ENCODE measurements around the gene RSPH6A.

Gene RSPH6A

DNA sequence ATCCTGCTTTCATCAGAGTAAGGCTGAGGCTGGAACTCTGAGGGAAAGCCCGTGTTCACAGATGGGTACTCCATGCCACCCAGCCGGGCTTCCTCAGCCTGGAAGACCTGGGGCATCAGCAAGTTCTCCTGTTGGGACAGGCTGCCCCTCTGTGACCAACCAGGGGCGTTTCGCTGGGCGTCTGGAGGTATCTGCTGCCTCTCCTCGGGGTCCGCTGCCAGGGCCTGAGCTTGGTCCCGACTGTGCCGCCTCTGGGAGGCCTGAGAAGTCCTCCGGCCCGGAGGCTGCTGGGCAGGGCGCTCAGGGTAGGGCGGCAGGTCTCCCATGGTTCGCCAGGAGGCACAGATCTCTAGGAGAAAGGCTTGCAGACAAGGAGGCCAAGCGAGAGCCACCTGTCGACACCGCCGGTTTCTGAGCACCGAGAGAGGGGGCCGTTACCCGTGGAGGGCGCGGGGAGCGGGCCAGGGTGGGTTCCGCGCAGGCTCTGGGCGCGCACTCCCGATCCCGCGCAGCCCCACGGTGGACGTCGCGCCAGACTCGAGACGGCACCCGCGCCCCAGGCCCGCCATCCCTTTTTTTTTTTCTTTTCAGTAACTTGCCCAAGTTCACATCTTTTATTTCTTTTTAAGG lies at the start of gene RSPH6A:
Gene RSPH6A, minus strand, starts transcription at position 458 of the 630 bp plus-strand sequence. Its CDS starts 132 bp downstream, at position 326.
- DNase-seq = no peak

DNA sequence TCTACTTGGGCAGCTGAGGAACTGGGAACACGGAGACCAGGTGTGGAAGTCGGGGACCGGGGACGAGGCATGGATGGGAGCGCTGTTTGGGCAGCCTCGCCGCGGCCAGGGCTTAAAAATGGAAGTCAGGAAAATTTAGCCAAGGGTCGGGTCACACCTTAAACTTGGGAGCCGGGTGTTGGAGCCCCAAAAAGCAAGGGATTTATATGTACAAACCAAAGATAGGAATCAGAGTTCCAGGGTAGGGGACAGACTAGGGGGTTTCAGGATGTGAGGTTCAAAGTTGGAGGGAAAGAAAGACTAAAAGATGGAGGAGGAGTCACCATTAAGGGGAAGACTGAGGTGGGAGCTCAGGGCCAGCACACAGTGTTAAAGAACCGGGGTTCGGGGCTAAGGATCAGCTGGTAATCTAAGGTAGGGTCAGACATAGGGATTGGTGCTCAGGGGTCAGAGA lies 49.5 kb upstream of the RSPH6A start:
- no peak for DNase-seq

DNA sequence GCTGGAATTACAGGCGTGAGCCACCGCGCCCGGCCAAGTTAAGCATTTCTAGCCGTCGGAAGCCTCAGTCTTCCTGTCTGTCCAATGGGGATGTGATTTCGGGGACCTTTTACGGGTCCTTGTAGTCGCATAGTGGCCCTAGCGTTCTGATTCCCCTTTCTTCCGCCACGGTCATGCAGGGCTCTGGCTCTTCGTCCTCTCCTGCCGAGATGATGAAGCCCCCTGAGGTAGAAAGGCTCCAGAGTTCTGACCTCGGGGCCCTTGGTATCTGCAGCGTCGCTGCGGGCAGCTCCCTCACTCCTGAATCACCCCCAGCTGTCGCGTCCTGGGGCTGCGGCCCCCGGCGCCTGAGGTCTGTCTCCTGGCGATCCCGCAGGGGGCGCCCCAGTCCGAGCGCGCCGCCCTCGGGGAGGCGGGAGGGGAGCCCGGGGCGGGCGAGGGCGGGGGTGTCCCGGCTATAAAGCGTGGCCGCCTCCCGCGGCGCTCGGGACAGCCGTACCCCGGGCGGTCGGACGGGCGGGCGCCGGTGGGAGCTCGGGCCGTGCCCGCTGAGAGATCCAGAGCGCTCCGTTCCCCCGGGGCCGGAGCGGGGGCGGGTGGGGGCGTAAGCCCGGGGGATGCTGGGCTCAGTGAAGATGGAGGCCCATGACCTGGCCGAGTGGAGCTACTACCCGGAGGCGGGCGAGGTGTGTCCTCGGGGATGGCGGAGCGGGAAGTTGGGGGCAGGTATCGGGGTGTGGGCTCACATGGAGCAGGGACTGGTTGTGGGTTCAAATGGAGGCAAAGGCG lies 48.9 kb upstream of the RSPH6A start, which contains the start of gene FOXA3:
Gene FOXA3, plus strand, starts transcription at position 487 of the 789 bp plus-strand sequence. Its CDS starts 131 bp downstream, at position 618.
- DNase-seq = peak in 6 of 56 donors; percentile 4 to 59 (median 14)

DNA sequence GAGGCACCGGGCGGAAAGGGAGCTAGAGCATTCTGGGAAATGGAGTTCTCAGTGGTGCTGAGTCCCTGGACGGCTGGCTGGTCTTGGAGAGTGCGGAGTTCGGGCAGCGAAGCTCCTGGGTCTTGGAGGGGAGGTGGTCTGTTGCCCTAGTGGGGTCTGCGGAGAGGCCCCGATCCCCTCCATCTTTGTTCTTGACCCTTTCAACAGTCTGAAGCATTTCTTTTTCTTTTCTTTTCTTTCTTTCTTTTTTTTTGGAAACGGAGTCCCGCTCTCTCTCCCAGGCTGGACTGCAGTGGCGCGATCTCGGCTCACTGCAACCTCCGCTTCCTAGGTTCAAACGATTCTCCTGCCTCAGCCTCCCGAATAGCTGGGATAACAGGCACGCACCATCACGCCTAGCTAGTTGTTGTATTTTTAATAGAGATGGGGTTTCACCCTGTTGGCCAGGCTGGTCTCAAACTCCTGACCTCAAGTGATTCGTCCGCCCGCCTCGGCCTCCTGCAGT lies 48.3 kb upstream of the RSPH6A start:
- no peak for DNase-seq

DNA sequence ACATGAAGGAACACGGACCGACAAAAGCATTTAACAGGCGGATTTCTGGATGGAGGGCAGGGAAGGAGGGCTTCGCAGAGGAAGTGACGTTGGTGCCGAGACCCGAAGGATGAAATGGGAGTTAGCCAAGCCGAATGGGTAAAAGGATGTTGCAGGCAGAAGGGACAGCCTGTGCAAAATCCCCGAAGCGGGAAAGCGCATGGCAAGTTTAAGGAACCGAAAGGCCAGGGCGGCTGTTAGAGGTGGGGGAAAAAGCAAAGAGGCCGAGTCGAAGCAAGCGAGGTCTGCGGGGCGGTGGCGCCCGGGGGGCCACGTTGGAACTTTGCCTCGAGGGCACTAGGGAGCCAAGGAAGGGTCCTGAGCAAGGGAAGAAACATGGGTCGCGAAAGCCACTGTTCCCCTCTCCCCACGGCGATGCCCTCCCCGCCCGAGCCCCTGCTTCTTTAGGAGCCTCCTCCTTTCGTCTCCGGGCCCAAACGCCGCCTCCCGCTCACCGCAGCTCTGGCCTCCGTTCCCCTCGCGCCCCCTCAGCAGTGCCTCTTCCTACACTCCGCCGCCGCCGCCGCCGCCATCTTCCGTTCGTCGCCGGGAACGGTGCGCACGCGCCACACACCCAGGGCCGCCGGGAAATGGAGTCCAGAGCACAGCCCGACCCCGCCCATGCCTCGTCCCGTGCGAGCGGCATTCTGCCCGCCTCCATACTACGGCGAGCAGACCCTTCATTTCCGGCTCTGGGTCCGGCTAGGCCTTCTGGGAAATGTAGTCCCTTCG lies 47.6 kb upstream of the RSPH6A start, which contains the start of gene SYMPK:
Gene SYMPK, minus strand, starts transcription at position 584 of the 771 bp plus-strand sequence. CDS start 8,652 bp downstream, outside the sequence.
- peak; percentile 87 to 99 (median 97) for DNase-seq

DNA sequence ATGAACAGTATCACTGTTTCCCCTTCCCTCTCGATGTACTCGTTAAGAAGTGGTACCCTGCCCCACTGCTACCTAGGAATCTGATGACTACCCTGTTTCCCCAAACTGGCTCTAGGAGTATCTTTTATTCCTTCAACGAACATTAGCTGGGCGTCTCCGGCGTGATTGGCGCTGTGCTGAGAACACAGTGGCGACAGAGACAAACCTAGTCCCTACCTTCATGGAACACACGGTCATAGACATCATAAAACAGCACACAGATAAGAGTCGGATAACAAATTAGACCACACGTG lies 47.1 kb upstream of the RSPH6A start:
- peak in 2 of 56 donors; percentile 41 to 71 for DNase-seq

DNA sequence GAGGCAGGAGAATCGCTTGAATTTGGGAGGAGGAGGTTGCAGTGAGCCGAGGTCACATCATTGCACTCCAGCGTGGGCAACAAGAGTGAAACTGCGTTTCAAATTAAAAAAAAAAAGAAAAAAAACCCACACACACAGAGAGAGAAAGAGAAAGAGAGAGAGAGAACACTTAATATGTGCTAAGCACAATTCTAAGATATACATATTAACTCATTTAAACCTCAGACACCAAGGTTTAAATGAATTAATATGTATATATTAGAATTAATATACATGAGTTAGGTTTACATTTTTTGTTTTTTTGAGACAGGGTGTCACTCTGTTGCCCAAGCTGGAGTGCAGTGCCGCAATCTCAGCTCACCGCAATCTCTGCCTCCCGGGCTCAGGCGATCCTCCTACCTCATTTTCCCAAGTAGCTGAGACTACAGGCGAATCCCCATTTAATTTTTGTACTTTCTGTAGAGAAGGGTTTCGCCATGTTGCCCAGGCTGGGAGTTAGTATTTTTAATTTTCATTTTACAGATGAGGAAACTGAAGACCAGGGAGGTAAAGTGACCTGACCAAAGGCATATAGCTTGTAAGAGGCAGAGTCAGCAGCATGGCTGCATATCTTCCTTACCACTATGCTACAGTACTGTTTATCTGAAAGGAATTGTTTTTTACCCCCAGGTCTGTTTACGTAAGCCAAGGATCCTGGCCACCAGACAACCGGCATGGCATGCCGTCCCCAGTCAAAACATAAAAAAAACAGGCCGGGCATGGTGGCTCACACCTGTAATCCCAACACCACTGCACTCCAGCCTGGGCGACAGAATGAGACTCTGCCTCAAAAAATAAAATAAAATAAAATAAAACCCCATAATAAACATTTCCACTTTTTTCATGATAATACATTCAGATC lies 45.5 kb upstream of the RSPH6A start:
- DNase-seq = no peak

DNA sequence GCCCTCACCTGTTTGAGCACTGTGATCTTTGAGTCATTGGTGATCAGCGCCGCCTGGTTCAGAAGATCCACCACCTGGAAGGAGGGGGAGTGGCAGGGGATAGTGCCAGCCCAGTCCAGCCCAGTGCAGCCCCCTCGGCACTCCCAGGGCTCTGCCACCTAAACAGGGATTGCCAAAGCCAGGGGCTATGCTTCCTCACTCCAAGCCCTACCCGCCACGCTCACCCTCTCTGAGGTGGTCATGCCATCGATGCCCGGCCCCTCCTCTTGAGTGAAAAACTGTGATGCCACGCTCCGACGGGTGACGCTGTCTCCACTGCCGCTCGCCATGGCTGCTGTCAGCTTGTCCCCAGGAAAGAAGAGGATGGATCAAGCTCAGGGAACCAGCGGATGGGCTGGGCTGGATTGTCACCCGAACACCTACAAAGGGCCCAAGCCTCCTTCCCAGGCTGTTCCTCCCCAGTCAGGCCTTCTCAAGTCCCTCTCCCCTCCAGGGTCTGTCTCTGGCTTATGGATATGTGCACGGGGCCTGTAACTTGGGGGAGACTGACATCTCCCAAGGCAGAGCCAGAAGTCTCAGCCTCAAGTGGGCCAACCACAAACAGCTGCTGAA lies 39.2 kb upstream of the RSPH6A start:
- no peak for DNase-seq

DNA sequence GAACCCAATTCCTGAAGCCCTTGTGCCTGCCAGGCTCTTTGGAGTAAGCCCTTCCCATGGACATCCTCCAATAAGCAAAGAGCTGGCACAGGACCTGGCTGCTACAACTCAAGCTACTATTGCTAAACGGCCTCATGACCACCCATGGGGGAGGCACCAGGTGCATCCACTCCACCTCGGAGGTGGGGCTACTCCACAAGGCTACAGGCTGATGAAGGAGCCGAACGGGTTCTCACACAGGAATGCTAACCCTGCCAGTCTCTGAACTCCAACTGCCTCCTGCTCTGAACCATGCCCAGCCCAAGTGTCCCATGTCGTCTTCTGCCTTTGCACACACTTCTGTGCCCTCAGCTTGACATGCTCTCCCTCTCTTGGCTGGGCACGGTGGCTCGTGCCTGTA lies 37.9 kb upstream of the RSPH6A start:
- DNase-seq = no peak

DNA sequence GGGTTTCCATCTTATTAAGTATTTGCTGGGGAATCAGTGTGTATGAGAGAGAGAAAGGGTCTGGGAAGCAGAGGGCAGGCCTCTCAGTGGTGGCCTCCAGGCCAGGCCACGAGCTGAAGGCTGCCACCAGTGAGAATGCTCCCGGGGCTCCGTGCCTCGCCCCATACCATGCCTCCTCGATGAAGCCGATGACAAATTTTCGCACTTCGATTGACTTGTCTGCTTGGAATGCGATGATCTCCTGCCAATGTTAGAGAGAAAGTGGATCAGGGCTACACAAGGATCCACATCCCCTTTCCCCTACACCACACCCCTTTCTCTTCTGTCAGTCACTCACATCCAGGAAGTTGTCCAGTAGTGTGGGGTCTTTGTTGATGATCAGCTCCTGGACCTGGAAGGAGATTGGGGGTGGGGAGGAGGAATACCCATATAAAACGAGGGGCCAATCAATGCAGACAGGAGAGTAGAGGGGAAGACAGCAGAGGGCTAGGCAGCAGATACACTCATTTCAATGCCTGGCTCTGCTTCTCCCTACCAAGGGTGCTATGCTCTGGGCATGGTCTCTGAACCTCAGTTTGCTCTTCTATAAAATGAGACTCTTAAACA lies 37.1 kb upstream of the RSPH6A start:
- no peak for DNase-seq

DNA sequence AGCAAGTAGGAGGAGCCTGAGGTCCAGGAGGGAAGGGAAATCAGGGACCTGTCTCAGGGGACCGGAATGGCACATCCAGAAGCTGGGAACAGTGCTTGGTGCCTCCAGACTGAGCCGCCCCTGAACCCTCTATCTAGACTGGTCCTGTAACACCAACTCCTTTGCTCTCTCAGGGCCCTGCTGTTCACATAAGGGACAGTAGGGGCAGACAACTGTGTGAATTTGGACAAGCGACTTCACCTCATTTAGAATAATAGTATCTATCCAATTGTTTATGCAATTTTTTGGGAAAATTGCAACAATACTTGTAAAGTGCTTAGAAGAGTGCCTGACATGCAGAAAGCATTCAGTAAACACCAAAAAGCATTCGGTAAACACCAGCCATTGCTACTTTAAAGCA lies 33.8 kb upstream of the RSPH6A start:
- no peak for DNase-seq

DNA sequence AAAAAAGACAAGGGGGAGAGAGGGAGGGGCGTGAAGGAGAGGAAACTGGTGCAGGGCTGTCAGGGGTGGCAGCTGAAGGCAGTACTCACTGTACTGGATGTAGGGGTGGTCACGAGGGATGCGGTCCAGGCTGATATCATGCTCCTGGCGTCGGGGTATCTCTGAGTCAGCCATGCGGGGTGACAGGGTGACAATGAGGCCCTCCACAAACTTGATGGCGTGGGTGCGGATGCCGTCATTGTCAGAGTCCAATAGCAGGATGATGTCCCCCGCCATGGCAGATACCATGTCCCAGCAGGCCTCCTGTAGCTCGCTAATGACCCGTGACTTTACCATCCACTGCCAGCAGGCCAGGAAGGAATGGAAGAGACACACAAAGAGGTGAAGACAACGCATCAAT lies 32.6 kb upstream of the RSPH6A start:
- DNase-seq = no peak

DNA sequence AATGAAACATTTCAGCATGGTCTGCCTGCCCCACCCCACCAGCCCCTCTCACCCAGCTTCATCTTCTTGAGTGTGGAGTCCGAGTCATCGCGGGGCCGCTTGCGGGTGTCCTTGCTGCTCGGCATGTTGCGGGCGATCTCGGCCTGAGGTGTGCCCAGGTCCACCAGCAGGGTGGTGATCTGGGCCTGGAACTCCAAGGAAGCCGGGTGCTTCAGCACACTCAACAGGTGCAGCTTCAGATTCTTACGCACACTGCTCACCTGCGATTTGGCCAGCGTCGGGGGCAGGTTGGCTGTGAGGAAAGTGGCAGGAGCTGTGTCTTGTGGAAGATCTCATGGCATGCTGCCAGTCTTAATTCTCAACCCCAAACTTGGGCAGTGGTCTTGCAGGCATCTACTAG lies 27.1 kb upstream of the RSPH6A start:
- no peak for DNase-seq

DNA sequence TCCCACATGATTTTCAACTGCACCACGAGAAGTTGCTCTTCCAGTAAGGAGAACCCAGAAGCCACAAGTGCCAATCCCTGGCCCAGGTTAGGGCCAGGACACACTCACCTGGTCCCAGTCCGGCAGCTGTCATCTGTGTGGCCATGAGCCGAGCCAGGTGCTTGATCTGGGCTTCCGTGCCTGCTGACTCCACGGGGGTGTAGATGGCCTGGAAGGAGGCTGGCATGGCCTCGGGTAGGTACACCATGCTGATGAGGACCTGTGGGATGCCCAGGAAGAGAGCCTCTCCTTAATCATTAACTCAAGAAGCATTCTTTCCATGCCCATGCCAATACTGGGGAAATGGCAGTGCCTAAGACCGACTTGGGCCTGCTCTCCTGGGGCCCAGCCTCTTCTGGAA lies 19.9 kb upstream of the RSPH6A start:
- DNase-seq = no peak

DNA sequence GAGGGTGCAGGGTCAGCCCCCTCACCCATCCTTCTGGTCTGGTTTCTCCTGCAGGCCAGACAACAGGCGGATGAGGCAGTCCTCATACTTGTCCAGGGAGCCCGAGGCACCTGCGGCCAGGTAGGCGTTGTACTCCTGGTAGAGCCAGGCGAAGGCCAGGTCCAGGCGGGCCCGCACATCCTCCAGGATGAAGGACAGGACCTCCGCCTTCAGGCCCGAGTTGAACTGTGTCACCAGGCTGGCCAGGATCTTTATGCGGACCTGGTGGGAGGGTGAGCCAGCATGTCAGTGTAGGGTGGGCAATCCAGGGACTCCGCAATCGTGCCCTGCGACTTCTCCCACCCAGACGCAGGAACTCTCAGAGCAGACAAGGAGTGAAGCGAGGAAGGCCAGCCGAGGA lies 13.8 kb upstream of the RSPH6A start:
- DNase-seq = no peak

DNA sequence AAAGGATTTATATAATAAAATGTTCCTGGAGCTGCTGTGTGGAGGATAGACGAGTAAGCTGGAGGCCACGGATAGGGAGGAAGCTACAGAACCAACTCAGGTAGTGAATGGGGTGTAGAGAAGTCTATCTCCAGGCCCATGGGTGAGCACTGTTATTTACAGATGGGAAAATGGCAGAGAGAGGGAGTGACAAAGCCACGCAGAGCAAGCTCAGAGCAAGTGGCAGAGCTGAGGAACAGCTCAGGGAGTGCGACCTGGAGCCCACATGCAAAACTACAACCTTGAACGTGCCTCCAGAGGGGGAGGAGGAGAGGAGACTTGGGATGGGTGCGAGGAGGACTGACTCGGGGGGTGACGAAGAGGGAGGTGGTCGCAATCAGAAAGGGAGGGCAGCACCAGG lies 13.4 kb upstream of the RSPH6A start:
- no peak for DNase-seq

DNA sequence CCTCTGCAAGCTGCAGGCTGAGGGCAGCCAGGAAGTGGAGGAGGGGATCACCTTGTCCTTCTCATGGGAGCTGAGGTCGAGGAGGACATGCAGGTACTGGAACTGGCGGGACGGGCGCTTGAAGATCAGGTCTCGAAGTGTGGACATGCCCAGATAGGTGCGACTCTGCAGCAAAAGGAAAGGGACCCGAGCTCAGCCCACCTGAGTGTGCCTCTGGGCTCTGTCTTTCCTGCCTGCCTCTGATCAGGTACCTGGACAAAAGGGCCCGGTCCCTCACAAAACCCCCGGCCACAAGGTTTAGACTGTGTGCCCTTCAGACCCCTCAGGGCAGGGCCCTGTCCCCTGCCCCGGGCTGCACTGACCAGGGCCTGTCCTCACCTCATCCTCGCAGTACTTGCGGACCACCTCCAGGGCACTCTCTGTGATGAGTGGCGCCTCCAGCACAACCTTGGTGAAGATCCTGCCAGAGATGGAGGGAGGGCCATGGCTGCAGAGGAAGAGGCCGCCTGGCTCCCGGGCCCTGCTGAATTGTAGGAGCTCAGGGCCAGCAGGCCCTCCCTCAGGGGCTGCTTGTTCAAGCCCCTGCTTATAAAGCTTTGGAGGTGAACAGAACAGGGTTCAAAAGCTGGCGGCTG lies 12.5 kb upstream of the RSPH6A start:
- no peak for DNase-seq

DNA sequence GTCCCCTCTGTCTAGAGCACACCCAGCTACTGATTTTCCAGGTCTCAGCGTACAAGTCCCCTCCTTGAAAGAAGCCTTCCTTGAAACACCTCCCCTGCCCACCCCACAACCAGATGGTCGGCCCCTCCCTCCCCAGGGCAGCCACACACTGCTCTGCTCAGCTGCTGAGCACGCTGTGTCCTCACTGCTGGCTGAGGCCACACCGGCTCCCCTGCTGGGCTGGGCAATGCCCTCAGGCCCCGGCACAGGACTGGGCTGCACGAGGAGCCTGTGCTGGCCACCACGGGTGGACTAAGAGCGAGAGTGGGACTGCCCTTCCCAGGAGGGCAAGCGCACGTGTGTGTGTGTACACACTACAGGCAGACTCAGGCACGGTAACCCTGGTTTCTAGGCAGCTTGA lies 11.8 kb upstream of the RSPH6A start:
- no peak for DNase-seq

Measured in nucleus accumbens (tissue), 56 donors.